Central memory CD8-positive, alpha-beta T cell (primary cell): Measurements from ENCODE around the gene SIAH2.
A peak's percentile ranks its signal among the peaks of the same experiment; 100 is the strongest.

Experiments used
- ATAC-seq: fragments of 150-1000 bp; cut with Tn5 transposase; replicated peaks from 2 replicates; pipeline ENCODE4 v1.10.0; 2022; ENCODE audit warnings: mild to moderate bottlenecking, moderate FRiP score, moderate number of reproducible peaks; ENCODE audit not compliant: poor library complexity, severe bottlenecking; ENCODE audit errors: extremely low read depth
- DNase-seq, 2 donors: peaks; one replicate each; pipeline ENCODE4 v3.0.0; 2021; ENCODE audit warnings: low spot score in 2 of 2
- H3K27ac Mint-ChIP-seq: one replicate; pipeline ENCODE4 v1.8.0; 2022; ENCODE audit warnings: low read depth, mild to moderate bottlenecking, moderate library complexity, mixed read lengths
- H3K27me3 Mint-ChIP-seq: one replicate; pipeline ENCODE4 v1.8.0; 2022; ENCODE audit warnings: mixed read lengths
- H3K36me3 Mint-ChIP-seq: one replicate; pipeline ENCODE4 v1.8.0; 2022; ENCODE audit warnings: mild to moderate bottlenecking, moderate library complexity, mixed read lengths; ENCODE audit not compliant: insufficient read depth
- H3K4me1 Mint-ChIP-seq: one replicate; pipeline ENCODE4 v1.8.0; 2022; ENCODE audit warnings: mixed read lengths
- H3K4me3 Mint-ChIP-seq: one replicate; pipeline ENCODE4 v1.8.0; 2022; ENCODE audit warnings: mild to moderate bottlenecking, moderate library complexity, mixed read lengths
- H3K9me3 Mint-ChIP-seq: one replicate; pipeline ENCODE4 v1.8.0; 2022; ENCODE audit warnings: mixed read lengths

SIAH2 gene

DNA sequence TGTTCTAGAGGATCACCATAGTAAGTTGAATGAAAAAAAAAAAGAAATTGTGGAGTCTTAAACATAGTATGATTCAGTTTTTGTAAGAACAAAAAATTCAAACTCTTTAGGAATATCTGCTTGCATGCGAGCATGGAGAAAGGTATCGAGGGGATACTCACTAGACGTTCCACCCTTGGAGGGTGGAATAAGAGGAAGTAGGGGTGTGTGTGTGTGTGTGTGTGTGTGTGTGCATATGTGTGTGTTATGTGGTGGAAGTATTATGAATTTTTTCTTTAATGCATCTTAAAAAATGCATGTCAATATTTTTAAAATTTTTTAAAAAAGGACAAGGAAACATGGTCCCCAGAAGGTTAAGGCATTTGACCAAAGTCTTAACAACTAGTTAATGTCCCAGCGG lies 26.5 kb upstream of the SIAH2 start:
- no peak overlapping the region for H3K4me3 Mint-ChIP-seq
- H3K27ac Mint-ChIP-seq: no peak overlapping the region
- H3K27me3 Mint-ChIP-seq: peaks cover 6% of the 10 kb centered on the region
- no peak for ATAC-seq
- peaks cover 1% of the 10 kb centered on the region for H3K36me3 Mint-ChIP-seq
- no peak for DNase-seq
- H3K4me1 Mint-ChIP-seq: peaks cover 6% of the 10 kb centered on the region
- no peaks in the 10 kb centered on the region for H3K9me3 Mint-ChIP-seq

DNA sequence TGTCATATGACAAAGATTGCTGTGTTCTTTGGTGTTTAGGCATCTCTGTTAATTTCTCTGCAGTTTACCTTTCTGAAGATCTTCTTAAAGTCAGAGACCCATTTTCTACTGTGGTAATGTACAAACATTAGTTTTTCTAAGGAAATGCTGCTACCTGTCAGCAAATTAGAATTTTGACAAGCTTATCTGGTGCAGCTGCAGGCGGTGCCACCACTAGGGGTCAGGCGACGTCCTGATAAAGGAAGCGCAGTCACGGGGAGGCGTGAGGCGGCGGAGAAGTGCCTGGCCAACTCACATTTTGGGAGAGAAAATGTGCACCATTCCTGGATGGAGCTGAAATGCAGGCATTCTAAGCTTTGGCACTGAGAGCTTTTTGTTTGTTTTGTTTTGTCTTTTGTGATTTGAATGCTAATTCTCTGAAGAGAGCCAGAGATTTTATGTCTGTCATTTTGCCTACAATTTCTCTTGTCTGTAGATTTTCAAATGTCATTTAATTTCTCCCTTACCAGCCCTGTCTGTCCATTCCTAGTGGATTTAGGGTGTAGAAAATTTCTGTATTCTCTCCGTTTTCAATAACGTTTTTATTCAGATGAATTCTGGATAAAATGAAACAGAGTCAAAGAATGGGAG lies 24.9 kb upstream of the SIAH2 start:
- peaks cover 6% of the 10 kb centered on the region for H3K27me3 Mint-ChIP-seq
- peaks cover 6% of the 10 kb centered on the region for H3K4me1 Mint-ChIP-seq
- peaks cover 1% of the 10 kb centered on the region for H3K36me3 Mint-ChIP-seq
- DNase-seq (peak; percentile 61 to 67), ATAC-seq (no peak)
- no peaks in the 10 kb centered on the region for H3K9me3 Mint-ChIP-seq
- H3K27ac Mint-ChIP-seq: no peak overlapping the region
- H3K4me3 Mint-ChIP-seq: no peak overlapping the region

DNA sequence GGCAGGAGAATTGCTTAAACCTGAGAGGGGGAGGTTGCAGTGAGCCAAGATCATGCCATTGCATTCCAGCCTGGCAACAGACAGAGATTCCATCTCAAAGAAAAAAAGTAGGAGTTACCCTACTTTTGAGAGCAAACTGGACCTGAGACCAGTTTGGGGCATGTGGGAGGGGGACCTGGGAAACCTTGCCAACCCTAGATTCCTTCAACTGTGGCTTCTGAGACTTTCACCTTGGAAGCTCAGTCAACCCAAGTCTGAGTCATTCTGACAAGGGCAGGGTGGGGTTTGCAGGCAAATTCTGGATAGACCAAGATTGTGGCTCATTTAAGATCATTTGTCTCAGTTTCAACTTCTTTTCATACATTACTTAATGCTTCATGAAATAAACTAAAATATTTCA lies 23.8 kb upstream of the SIAH2 start:
- ATAC-seq: no peak
- DNase-seq: no peak
- Mint-ChIP-seq H3K4me1 (peaks cover 6% of the 10 kb centered on the region), H3K27me3 (peaks cover 6% of the 10 kb centered on the region), H3K9me3 (no peaks in the 10 kb centered on the region), H3K4me3 (no peak overlapping the region), H3K27ac (no peak overlapping the region), H3K36me3 (peaks cover 1% of the 10 kb centered on the region)

DNA sequence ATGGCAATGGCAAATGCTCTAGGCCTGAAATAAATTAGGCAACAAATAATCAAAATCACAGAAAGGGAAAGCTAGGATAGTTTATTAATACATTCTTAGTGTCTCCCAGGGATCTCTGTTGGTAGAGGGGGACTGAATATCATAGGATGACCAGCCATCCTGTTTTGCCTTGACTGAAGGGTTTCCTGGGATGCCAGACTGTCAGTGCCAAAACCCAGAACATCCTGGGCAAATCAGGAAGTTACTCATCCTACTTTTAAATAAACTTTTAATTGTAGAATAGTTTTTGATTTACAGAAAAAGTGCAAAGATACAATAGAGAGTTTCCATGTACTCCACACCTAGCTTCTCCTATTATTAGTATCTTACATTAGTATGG lies 21.8 kb upstream of the SIAH2 start:
- Mint-ChIP-seq H3K27me3 (peaks cover 6% of the 10 kb centered on the region), H3K36me3 (peaks cover 1% of the 10 kb centered on the region), H3K4me3 (no peak overlapping the region), H3K27ac (no peak overlapping the region), H3K4me1 (peaks cover 6% of the 10 kb centered on the region), H3K9me3 (no peaks in the 10 kb centered on the region)
- ATAC-seq: no peak
- no peak for DNase-seq

DNA sequence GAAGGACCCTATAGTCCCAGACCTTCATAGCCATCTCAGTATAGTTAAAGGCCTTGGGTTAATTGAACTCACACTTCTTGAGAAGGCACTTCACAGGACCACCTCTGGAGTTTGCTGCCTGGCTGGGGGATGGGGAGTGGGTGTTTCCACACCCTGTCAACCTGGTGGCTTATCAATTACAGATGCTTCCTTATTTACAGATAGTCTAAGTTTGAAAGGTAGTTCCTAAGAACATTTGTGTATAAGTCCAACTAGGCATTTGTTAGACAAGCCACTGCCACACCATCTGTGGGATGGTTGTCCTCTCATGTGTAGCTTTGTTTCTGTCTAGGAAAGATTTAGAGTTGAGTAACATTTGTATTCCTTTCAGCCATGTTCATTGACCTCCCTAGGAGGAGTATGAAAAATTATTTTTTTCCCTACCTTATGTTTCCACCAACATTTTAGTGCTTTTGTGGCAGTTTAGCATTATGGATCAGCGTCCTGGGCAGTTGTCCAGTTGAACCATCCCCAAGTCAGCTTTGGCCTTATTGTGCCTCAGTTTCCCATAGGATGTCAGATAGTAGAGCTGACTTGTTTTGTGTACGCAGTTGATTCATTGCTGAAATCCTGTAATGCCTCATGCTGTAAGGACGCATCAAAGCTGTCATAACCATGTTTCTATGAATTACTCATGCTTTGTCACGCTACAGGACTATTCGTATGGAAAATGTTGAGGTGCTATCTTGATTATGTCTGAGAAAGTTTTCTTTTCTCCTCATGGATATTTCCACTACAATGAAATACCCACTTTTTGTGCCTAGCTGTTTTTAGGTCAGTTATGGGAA lies 21.2 kb upstream of the SIAH2 start:
- Mint-ChIP-seq H3K4me3 (no peak overlapping the region), H3K9me3 (no peaks in the 10 kb centered on the region), H3K36me3 (peaks cover 1% of the 10 kb centered on the region), H3K4me1 (peaks cover 6% of the 10 kb centered on the region), H3K27me3 (peaks cover 6% of the 10 kb centered on the region), H3K27ac (no peak overlapping the region)
- ATAC-seq (no peak), DNase-seq (no peak)

DNA sequence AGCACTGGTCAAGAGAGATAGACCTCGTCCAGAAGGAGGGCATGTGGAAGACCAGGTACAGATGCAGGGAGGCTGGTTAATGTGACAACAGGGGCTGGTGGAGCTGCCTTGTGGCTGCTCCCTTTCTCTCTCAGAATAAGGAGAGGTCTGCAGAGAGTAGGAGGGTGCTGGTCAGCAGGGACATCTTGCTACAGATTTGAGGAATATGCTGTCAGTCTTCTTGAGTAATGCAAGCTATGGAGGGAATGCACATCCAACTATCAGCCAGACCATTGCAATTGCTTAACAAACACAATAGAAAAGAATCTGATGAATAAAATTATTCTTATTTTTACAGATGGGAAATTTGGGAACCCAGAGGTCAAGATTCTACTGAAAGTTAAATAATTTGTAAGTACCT lies 20.3 kb upstream of the SIAH2 start:
- H3K27ac Mint-ChIP-seq: no peak overlapping the region
- peaks cover 1% of the 10 kb centered on the region for H3K36me3 Mint-ChIP-seq
- no peak overlapping the region for H3K4me3 Mint-ChIP-seq
- no peak for ATAC-seq
- H3K4me1 Mint-ChIP-seq: peaks cover 6% of the 10 kb centered on the region
- DNase-seq: no peak
- H3K9me3 Mint-ChIP-seq: no peaks in the 10 kb centered on the region
- H3K27me3 Mint-ChIP-seq: peaks cover 6% of the 10 kb centered on the region

DNA sequence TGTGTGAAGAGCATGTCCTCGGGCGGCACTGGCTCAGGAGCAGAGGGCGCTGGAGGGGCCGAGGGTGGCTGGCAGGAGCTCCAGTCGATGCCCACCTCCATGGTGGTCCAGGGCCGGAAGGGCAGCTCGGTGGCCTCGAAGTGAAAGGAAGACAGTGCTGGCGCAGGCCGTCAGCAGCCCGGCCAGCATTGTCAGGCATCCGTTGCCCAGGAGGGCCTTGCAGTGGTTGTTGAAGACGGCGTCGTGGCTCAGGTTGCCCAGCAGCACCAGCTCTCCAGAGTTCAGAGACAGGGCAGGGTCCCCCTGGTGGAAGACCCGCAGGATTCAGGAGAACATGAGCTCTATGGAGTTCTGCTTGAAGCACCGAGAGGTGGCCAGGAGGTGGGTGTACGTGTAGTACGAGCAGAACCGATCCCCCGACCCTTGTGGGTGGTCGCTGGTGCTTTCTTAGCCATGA lies 16.5 kb upstream of the SIAH2 start:
- Mint-ChIP-seq H3K4me1 (no peaks in the 10 kb centered on the region), H3K4me3 (no peak overlapping the region), H3K27me3 (no peaks in the 10 kb centered on the region), H3K9me3 (no peaks in the 10 kb centered on the region), H3K27ac (no peak overlapping the region), H3K36me3 (no peaks in the 10 kb centered on the region)
- DNase-seq: no peak
- ATAC-seq: no peak

DNA sequence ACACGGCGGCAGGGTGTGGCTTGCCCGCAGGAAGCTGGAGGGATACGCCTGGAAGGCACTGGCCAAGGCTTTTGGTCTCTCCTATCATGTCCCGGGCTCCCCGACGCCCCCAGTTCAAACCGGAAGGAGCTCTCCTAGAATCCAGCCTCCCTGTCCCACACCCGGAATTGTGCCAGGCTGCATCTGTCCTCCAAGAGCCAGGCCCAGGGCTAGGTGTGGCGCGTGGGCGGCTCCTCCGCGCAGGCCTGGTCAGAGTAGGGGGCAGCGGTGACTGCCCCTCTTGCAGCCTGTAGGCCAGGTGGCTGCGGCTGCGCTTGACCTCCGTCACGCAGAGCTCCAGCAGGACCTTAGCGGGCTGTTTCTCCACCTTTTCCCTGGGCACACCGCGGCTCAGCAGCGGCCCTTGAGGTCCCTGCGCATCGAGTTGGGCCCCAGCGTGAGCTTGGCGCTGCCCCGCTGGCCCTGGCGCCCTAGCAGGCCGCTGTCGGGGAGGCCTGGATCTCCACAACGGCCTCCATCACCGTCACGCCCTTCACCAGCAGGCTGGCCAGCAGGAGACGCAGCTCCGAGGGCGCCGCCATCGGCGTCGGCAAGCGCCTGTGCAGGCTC lies 15.9 kb upstream of the SIAH2 start:
- no peaks in the 10 kb centered on the region for H3K27me3 Mint-ChIP-seq
- no peak for DNase-seq
- H3K4me1 Mint-ChIP-seq: no peaks in the 10 kb centered on the region
- H3K36me3 Mint-ChIP-seq: no peaks in the 10 kb centered on the region
- no peak overlapping the region for H3K27ac Mint-ChIP-seq
- no peak overlapping the region for H3K4me3 Mint-ChIP-seq
- H3K9me3 Mint-ChIP-seq: no peaks in the 10 kb centered on the region
- no peak for ATAC-seq

DNA sequence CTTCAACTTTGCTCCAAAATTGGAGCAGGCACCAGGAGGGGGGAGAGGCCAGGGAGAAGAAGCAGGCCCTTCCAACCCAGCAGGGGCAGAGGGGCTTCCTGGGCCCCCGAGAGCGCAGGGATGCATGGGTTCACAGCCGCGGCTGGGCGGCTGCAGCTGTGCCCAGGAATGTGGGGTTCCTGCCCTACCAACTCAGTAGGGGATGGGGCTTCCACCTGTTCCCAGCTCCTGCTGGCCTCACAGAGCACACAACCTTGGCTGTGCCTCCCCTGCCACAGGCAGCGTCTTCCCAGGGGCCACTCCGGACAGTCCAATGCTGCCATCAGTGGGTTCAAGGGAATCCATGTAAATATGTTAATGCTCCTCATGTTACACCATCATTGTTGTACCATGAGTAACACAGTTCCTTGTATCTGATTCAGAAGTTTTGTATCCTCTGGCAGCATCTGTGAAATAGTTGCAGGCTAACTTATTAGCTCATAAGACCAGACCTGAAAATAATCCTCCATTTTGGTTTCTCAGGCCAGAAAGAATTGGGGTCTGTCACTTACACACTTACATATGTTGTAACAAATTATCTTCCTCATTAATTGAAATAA lies 12.1 kb upstream of the SIAH2 start:
- DNase-seq: no peak
- Mint-ChIP-seq H3K9me3 (no peaks in the 10 kb centered on the region), H3K4me1 (no peaks in the 10 kb centered on the region), H3K27ac (no peak overlapping the region), H3K27me3 (no peaks in the 10 kb centered on the region), H3K4me3 (no peak overlapping the region), H3K36me3 (no peaks in the 10 kb centered on the region)
- no peak for ATAC-seq

DNA sequence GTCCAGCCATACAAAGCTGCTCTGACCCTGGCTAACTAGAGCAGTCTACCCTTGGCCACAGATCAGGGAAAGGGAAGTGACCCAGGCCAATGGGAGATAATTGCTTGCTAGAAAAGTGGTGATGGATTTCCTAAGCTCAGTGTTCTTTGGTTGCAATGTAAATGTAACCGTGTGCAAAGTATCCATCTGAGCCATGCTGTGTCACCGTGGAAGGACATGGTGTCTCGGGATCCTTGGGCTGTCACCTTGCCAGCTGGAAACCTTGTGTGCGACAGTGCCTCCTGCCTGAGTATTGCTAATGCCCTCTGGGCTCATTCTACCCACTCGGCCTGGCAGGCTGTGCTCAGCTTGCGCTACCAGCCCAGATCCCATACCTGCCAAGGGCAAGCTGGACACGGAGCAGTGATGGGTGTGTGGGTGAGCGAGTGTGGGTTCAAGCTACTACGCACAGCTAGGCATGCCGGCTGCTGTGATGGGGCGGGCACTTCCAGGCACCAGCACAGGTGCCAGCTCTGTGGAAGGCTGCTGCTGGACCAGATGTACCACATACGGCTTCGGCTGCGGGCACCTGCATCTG lies 10.7 kb upstream of the SIAH2 start:
- H3K27me3 Mint-ChIP-seq: no peaks in the 10 kb centered on the region
- H3K4me1 Mint-ChIP-seq: no peaks in the 10 kb centered on the region
- ATAC-seq: no peak
- no peaks in the 10 kb centered on the region for H3K36me3 Mint-ChIP-seq
- no peak for DNase-seq
- no peak overlapping the region for H3K4me3 Mint-ChIP-seq
- H3K9me3 Mint-ChIP-seq: no peaks in the 10 kb centered on the region
- no peak overlapping the region for H3K27ac Mint-ChIP-seq

DNA sequence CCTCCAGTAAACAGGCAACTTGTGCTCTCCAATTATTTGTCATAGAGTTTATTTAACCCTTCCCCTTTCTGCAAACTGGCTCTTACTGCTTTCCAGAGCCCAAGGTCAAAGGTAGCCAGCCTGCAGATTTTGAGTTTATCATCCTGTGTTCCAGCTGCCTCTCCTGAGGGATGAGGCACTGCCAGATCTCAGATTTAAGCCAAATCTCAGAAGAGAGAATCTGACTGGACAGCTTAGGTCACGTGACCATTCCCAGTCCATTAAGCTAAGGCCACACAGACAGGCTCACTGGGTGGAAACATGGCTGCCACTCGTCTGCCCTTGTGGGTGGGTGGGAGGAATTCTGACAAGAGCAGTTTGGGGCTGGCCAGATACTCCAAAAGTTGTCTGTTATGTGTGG lies 8.6 kb upstream of the SIAH2 start:
- ATAC-seq (no peak), DNase-seq (no peak)
- H3K4me1 Mint-ChIP-seq: no peaks in the 10 kb centered on the region
- H3K9me3 Mint-ChIP-seq: no peaks in the 10 kb centered on the region
- no peak overlapping the region for H3K4me3 Mint-ChIP-seq
- no peaks in the 10 kb centered on the region for H3K27me3 Mint-ChIP-seq
- no peak overlapping the region for H3K27ac Mint-ChIP-seq
- no peaks in the 10 kb centered on the region for H3K36me3 Mint-ChIP-seq

DNA sequence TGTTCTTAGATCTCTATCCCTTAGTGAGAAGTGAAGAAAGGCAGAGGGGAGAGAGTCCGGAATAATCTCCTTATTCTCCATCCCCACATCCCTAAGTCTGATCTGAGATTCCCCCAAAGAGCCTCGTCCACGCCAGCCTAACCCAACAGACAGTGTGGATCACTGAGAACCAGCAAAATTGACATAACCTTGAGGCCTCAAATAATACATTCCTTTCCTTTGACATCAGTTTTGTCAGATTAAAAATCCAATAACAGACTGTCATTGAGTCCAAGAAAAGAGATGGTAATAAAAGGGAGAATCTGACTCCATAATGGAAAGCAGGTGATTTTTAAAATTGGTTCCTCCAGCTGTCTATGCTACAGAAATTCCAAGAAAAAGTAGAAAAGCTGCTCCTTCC lies 7.7 kb upstream of the SIAH2 start:
- Mint-ChIP-seq H3K36me3 (no peaks in the 10 kb centered on the region), H3K4me1 (no peaks in the 10 kb centered on the region), H3K4me3 (no peak overlapping the region), H3K27me3 (no peaks in the 10 kb centered on the region), H3K9me3 (no peaks in the 10 kb centered on the region), H3K27ac (no peak overlapping the region)
- DNase-seq: no peak
- ATAC-seq: no peak
